ENCODE results near the gene SOCS7.

The SOCS7 gene

GRCh38 chr17:38324141-38324697 lies 27.4 kb upstream of the SOCS7 start:
- no peak for TF ChIP-seq YY1 (IDR thresholded peaks at IDR 0.05; ENCODE audit: insufficient read depth, insufficient read length)
- no peak for TF ChIP-seq ZNF274 (IDR thresholded peaks at IDR 0.05; ENCODE audit: low read depth, low read length)
- TF ChIP-seq SUZ12 (IDR thresholded peaks at IDR 0.05; ENCODE audit: extremely low read depth, insufficient read depth, insufficient read length) = no peak
- peaks cover 55% of the 10 kb centered on the region for H3K36me3 ChIP-seq (ENCODE audit: insufficient read depth, insufficient read length, low read length)
- no peak overlapping the region for H3K9ac ChIP-seq (ENCODE audit: insufficient read length, low read depth)
- no peak overlapping the region for H3K4me3 ChIP-seq (ENCODE audit: insufficient read length, low read depth)
- DNase-seq (ENCODE audit: low read depth, low spot score) = no peak
- H3K4me1 ChIP-seq (ENCODE audit: insufficient read depth, insufficient read length) = peaks cover 5% of the 10 kb centered on the region
- no peaks in the 10 kb centered on the region for H3K27me3 ChIP-seq (ENCODE audit: insufficient read depth, insufficient read length)
- no peaks in the 10 kb centered on the region for H3K9me3 ChIP-seq (ENCODE audit: insufficient read depth, low read length)

GRCh38 chr17:38324772-38325171 lies 26.9 kb upstream of the SOCS7 start:
- Histone ChIP-seq H3K27me3 (ENCODE audit: insufficient read depth, insufficient read length) (no peaks in the 10 kb centered on the region), H3K4me1 (ENCODE audit: insufficient read depth, insufficient read length) (peaks cover 5% of the 10 kb centered on the region), H3K36me3 (ENCODE audit: insufficient read depth, insufficient read length, low read length) (peaks cover 52% of the 10 kb centered on the region), H3K9ac (ENCODE audit: insufficient read length, low read depth) (no peak overlapping the region), H3K4me3 (ENCODE audit: insufficient read length, low read depth) (no peak overlapping the region), H3K9me3 (ENCODE audit: insufficient read depth, low read length) (no peaks in the 10 kb centered on the region)
- DNase-seq (ENCODE audit: low read depth, low spot score) = no peak
- TF ChIP-seq ZNF274 (IDR thresholded peaks at IDR 0.05; ENCODE audit: low read depth, low read length) (no peak), SUZ12 (IDR thresholded peaks at IDR 0.05; ENCODE audit: extremely low read depth, insufficient read depth, insufficient read length) (no peak), YY1 (IDR thresholded peaks at IDR 0.05; ENCODE audit: insufficient read depth, insufficient read length) (no peak)

GRCh38 chr17:38325221-38325851 lies 26.3 kb upstream of the SOCS7 start:
- Histone ChIP-seq H3K4me1 (ENCODE audit: insufficient read depth, insufficient read length) (peaks cover 6% of the 10 kb centered on the region), H3K9me3 (ENCODE audit: insufficient read depth, low read length) (no peaks in the 10 kb centered on the region), H3K27me3 (ENCODE audit: insufficient read depth, insufficient read length) (no peaks in the 10 kb centered on the region), H3K4me3 (ENCODE audit: insufficient read length, low read depth) (no peak overlapping the region), H3K36me3 (ENCODE audit: insufficient read depth, insufficient read length, low read length) (peaks cover 47% of the 10 kb centered on the region), H3K9ac (ENCODE audit: insufficient read length, low read depth) (no peak overlapping the region)
- TF ChIP-seq ZNF274 (IDR thresholded peaks at IDR 0.05; ENCODE audit: low read depth, low read length) = no peak
- no peak for DNase-seq (ENCODE audit: low read depth, low spot score)

GRCh38 chr17:38326996-38327792 lies 24.4 kb upstream of the SOCS7 start:
- no peaks in the 10 kb centered on the region for H3K9me3 ChIP-seq (ENCODE audit: insufficient read depth, low read length)
- peaks cover 9% of the 10 kb centered on the region for H3K4me1 ChIP-seq (ENCODE audit: insufficient read depth, insufficient read length)
- H3K36me3 ChIP-seq (ENCODE audit: insufficient read depth, insufficient read length, low read length) = peaks cover 31% of the 10 kb centered on the region
- H3K9ac ChIP-seq (ENCODE audit: insufficient read length, low read depth) = peak overlapping the region; percentile 45
- no peak for TF ChIP-seq SUZ12 (IDR thresholded peaks at IDR 0.05; ENCODE audit: extremely low read depth, insufficient read depth, insufficient read length)
- TF ChIP-seq YY1 (IDR thresholded peaks at IDR 0.05; ENCODE audit: insufficient read depth, insufficient read length) = no peak
- TF ChIP-seq ZNF274 (IDR thresholded peaks at IDR 0.05; ENCODE audit: low read depth, low read length) = no peak
- no peaks in the 10 kb centered on the region for H3K27me3 ChIP-seq (ENCODE audit: insufficient read depth, insufficient read length)
- H3K4me3 ChIP-seq (ENCODE audit: insufficient read length, low read depth) = no peak overlapping the region
- no peak for DNase-seq (ENCODE audit: low read depth, low spot score)

GRCh38 chr17:38327936-38328335 lies 23.7 kb upstream of the SOCS7 start:
- peaks cover 9% of the 10 kb centered on the region for H3K4me1 ChIP-seq (ENCODE audit: insufficient read depth, insufficient read length)

GRCh38 chr17:38328620-38329019 lies 23.0 kb upstream of the SOCS7 start:
- Histone ChIP-seq H3K9ac (ENCODE audit: insufficient read length, low read depth) (no peak overlapping the region), H3K36me3 (ENCODE audit: insufficient read depth, insufficient read length, low read length) (peaks cover 18% of the 10 kb centered on the region), H3K4me3 (ENCODE audit: insufficient read length, low read depth) (no peak overlapping the region), H3K27me3 (ENCODE audit: insufficient read depth, insufficient read length) (no peaks in the 10 kb centered on the region), H3K4me1 (ENCODE audit: insufficient read depth, insufficient read length) (peaks cover 9% of the 10 kb centered on the region), H3K9me3 (ENCODE audit: insufficient read depth, low read length) (no peaks in the 10 kb centered on the region)
- no peak for DNase-seq (ENCODE audit: low read depth, low spot score)
- TF ChIP-seq ZNF274 (IDR thresholded peaks at IDR 0.05; ENCODE audit: low read depth, low read length) = no peak
- no peak for TF ChIP-seq YY1 (IDR thresholded peaks at IDR 0.05; ENCODE audit: insufficient read depth, insufficient read length)
- TF ChIP-seq SUZ12 (IDR thresholded peaks at IDR 0.05; ENCODE audit: extremely low read depth, insufficient read depth, insufficient read length) = no peak

More at GRCh38 chr17:38327936-38328335, 23.7 kb upstream of the SOCS7 start:
- Histone ChIP-seq H3K9ac (ENCODE audit: insufficient read length, low read depth) (no peak overlapping the region), H3K36me3 (ENCODE audit: insufficient read depth, insufficient read length, low read length) (peaks cover 24% of the 10 kb centered on the region), H3K27me3 (ENCODE audit: insufficient read depth, insufficient read length) (no peaks in the 10 kb centered on the region), H3K9me3 (ENCODE audit: insufficient read depth, low read length) (no peaks in the 10 kb centered on the region), H3K4me3 (ENCODE audit: insufficient read length, low read depth) (no peak overlapping the region)
- TF ChIP-seq ZNF274 (IDR thresholded peaks at IDR 0.05; ENCODE audit: low read depth, low read length) (no peak), SUZ12 (IDR thresholded peaks at IDR 0.05; ENCODE audit: extremely low read depth, insufficient read depth, insufficient read length) (no peak), YY1 (IDR thresholded peaks at IDR 0.05; ENCODE audit: insufficient read depth, insufficient read length) (no peak)
- DNase-seq (ENCODE audit: low read depth, low spot score) = no peak

GRCh38 chr17:38329284-38329683 lies 22.4 kb upstream of the SOCS7 start:
- H3K36me3 ChIP-seq (ENCODE audit: insufficient read depth, insufficient read length, low read length) = peaks cover 11% of the 10 kb centered on the region
- H3K9me3 ChIP-seq (ENCODE audit: insufficient read depth, low read length) = no peaks in the 10 kb centered on the region
- TF ChIP-seq YY1 (IDR thresholded peaks at IDR 0.05; ENCODE audit: insufficient read depth, insufficient read length) (no peak), ZNF274 (IDR thresholded peaks at IDR 0.05; ENCODE audit: low read depth, low read length) (no peak), SUZ12 (IDR thresholded peaks at IDR 0.05; ENCODE audit: extremely low read depth, insufficient read depth, insufficient read length) (no peak)
- no peaks in the 10 kb centered on the region for H3K27me3 ChIP-seq (ENCODE audit: insufficient read depth, insufficient read length)
- no peak overlapping the region for H3K9ac ChIP-seq (ENCODE audit: insufficient read length, low read depth)
- H3K4me1 ChIP-seq (ENCODE audit: insufficient read depth, insufficient read length) = peaks cover 13% of the 10 kb centered on the region
- H3K4me3 ChIP-seq (ENCODE audit: insufficient read length, low read depth) = no peak overlapping the region
- DNase-seq (ENCODE audit: low read depth, low spot score) = no peak

All from NT2/D1 (cell line).